Activated CD4-positive, alpha-beta memory T cell treated with anti-CD3 and anti-CD28 coated beads, Interleukin-2, amount 10 ng/mL, durations not matched to agents 7 days and 5 days (primary cell): ENCODE results near the gene SRGAP1. TPM values are rescaled to one million over a fixed set of nuclear protein-coding genes. Genes with fewer than 3 reads are reported as not detected.

Source experiments
- CTCF ChIA-PET: fragments of 350-600 bp; sonication (Branson Sonifier 250); formaldehyde crosslinking; loops from one replicate; lab custom pipeline; 2021; ENCODE audit warnings: antibody characterized with exemption, inconsistent platforms; lab: Charles Lee
- POLR2A ChIA-PET: fragments of 350-600 bp; sonication (Branson Sonifier 250); formaldehyde crosslinking; loops from one replicate; lab custom pipeline; 2021; ENCODE audit warnings: antibody characterized with exemption; lab: Charles Lee
- DNase-seq: peaks from one replicate; pipeline ENCODE4 v3.0.0-alpha.2; 2020
- H3K27ac Mint-ChIP-seq: one replicate; pipeline ENCODE4 v1.8.0; 2021; ENCODE audit warnings: mild to moderate bottlenecking, mixed read lengths
- H3K27me3 Mint-ChIP-seq: one replicate; pipeline ENCODE4 v1.8.0; 2021; ENCODE audit warnings: mixed read lengths
- H3K36me3 Mint-ChIP-seq: one replicate; pipeline ENCODE4 v1.8.0; 2021; ENCODE audit warnings: low read depth, mixed read lengths
- H3K4me1 Mint-ChIP-seq: one replicate; pipeline ENCODE4 v1.8.0; 2021; ENCODE audit warnings: mixed read lengths
- H3K4me3 Mint-ChIP-seq: one replicate; pipeline ENCODE4 v1.8.0; 2021; ENCODE audit warnings: mild to moderate bottlenecking, mixed read lengths
- H3K9me3 Mint-ChIP-seq: one replicate; pipeline ENCODE4 v1.8.0; 2021; ENCODE audit warnings: mixed read lengths
- total RNA-seq, 2 experiments: library from RNA; stranded (reverse); gene quantifications; one replicate each; pipeline ENCODE4 v1.2.3, GENCODE V29; 2021

Gene SRGAP1
- total RNA-seq, 2 experiments from 2014 or later, result not detected

- no peak for DNase-seq
- no peaks in the 10 kb centered on the region for H3K36me3 Mint-ChIP-seq
- H3K4me3 Mint-ChIP-seq, result no peak overlapping the region
- no peaks in the 10 kb centered on the region for H3K4me1 Mint-ChIP-seq
- no peak overlapping the region for H3K27ac Mint-ChIP-seq
- peaks cover 5% of the 10 kb centered on the region for H3K27me3 Mint-ChIP-seq
- ChIA-PET POLR2A (no interaction called here), CTCF (no interaction called here)
- no peaks in the 10 kb centered on the region for H3K9me3 Mint-ChIP-seq
Measured at GRCh38 chr12:63963868-63964267, 119.4 kb downstream of the SRGAP1 start.

- no peaks in the 10 kb centered on the region for H3K9me3 Mint-ChIP-seq
- H3K27ac Mint-ChIP-seq, result no peak overlapping the region
- H3K4me1 Mint-ChIP-seq, result no peaks in the 10 kb centered on the region
- H3K4me3 Mint-ChIP-seq, result no peak overlapping the region
- no peaks in the 10 kb centered on the region for H3K36me3 Mint-ChIP-seq
- CTCF ChIA-PET, result no interaction called here
- peaks cover 5% of the 10 kb centered on the region for H3K27me3 Mint-ChIP-seq
- POLR2A ChIA-PET, result no interaction called here
- no peak for DNase-seq
Measured at GRCh38 chr12:63964301-63964700, 119.8 kb downstream of the SRGAP1 start.

- CTCF ChIA-PET, result no interaction called here
- Mint-ChIP-seq H3K36me3 (no peaks in the 10 kb centered on the region), H3K4me3 (no peak overlapping the region), H3K27ac (no peak overlapping the region), H3K9me3 (no peaks in the 10 kb centered on the region), H3K4me1 (no peaks in the 10 kb centered on the region), H3K27me3 (peaks cover 1% of the 10 kb centered on the region)
- POLR2A ChIA-PET, result no interaction called here
- DNase-seq, result no peak
Measured at GRCh38 chr12:63965936-63966605, 121.6 kb downstream of the SRGAP1 start.

GRCh38 chr12:63966606-63966975 is 122.1 kb downstream of the SRGAP1 start:
- CTCF ChIA-PET, result no interaction called here
- no peaks in the 10 kb centered on the region for H3K9me3 Mint-ChIP-seq
- H3K4me1 Mint-ChIP-seq, result no peaks in the 10 kb centered on the region
- H3K27me3 Mint-ChIP-seq, result no peaks in the 10 kb centered on the region
- no peak overlapping the region for H3K4me3 Mint-ChIP-seq
- no peaks in the 10 kb centered on the region for H3K36me3 Mint-ChIP-seq
- H3K27ac Mint-ChIP-seq, result no peak overlapping the region
- POLR2A ChIA-PET, result no interaction called here
- no peak for DNase-seq

GRCh38 chr12:63967358-63968145 is 123.1 kb downstream of the SRGAP1 start:
- DNase-seq, result no peak
- H3K27ac Mint-ChIP-seq, result no peak overlapping the region
- POLR2A ChIA-PET, result no interaction called here
- no peak overlapping the region for H3K4me3 Mint-ChIP-seq
- H3K9me3 Mint-ChIP-seq, result no peaks in the 10 kb centered on the region
- no peaks in the 10 kb centered on the region for H3K27me3 Mint-ChIP-seq
- no peaks in the 10 kb centered on the region for H3K36me3 Mint-ChIP-seq
- CTCF ChIA-PET, result no interaction called here
- no peaks in the 10 kb centered on the region for H3K4me1 Mint-ChIP-seq

GRCh38 chr12:63968673-63969072 is 124.2 kb downstream of the SRGAP1 start:
- H3K27me3 Mint-ChIP-seq, result no peaks in the 10 kb centered on the region
- H3K36me3 Mint-ChIP-seq, result no peaks in the 10 kb centered on the region
- ChIA-PET POLR2A (no interaction called here), CTCF (no interaction called here)
- no peak for DNase-seq
- H3K9me3 Mint-ChIP-seq, result no peaks in the 10 kb centered on the region
- no peaks in the 10 kb centered on the region for H3K4me1 Mint-ChIP-seq
- no peak overlapping the region for H3K4me3 Mint-ChIP-seq
- H3K27ac Mint-ChIP-seq, result no peak overlapping the region

- Mint-ChIP-seq H3K27ac (no peak overlapping the region), H3K36me3 (no peaks in the 10 kb centered on the region), H3K4me3 (no peak overlapping the region), H3K9me3 (no peaks in the 10 kb centered on the region), H3K4me1 (no peaks in the 10 kb centered on the region), H3K27me3 (no peaks in the 10 kb centered on the region)
- CTCF ChIA-PET, result interaction anchor here (0.6 kb wide), 1 partner anchor 22 kb away, joined by 3 read pairs; no protein-coding TSS in a partner anchor
- POLR2A ChIA-PET, result no interaction called here
- DNase-seq, result no peak
Measured at GRCh38 chr12:63976902-63977395, 132.4 kb downstream of the SRGAP1 start.

GRCh38 chr12:63977441-63977840 is 132.9 kb downstream of the SRGAP1 start:
- CTCF ChIA-PET, result no interaction called here
- Mint-ChIP-seq H3K4me1 (no peaks in the 10 kb centered on the region), H3K27me3 (no peaks in the 10 kb centered on the region), H3K36me3 (no peaks in the 10 kb centered on the region), H3K9me3 (no peaks in the 10 kb centered on the region), H3K4me3 (no peak overlapping the region), H3K27ac (no peak overlapping the region)
- POLR2A ChIA-PET, result no interaction called here
- no peak for DNase-seq

GRCh38 chr12:63978519-63978918 is 134.0 kb downstream of the SRGAP1 start:
- ChIA-PET POLR2A (no interaction called here), CTCF (no interaction called here)
- Mint-ChIP-seq H3K27ac (no peak overlapping the region), H3K27me3 (no peaks in the 10 kb centered on the region), H3K36me3 (no peaks in the 10 kb centered on the region), H3K9me3 (no peaks in the 10 kb centered on the region), H3K4me1 (no peaks in the 10 kb centered on the region), H3K4me3 (no peak overlapping the region)
- DNase-seq, result no peak

- no peaks in the 10 kb centered on the region for H3K9me3 Mint-ChIP-seq
Measured at GRCh38 chr12:63980211-63980610, 135.7 kb downstream of the SRGAP1 start.

GRCh38 chr12:63981343-63981742 is 136.8 kb downstream of the SRGAP1 start:
- CTCF ChIA-PET, result no interaction called here
- no peak overlapping the region for H3K27ac Mint-ChIP-seq
- no peaks in the 10 kb centered on the region for H3K27me3 Mint-ChIP-seq
- H3K4me1 Mint-ChIP-seq, result no peaks in the 10 kb centered on the region
- POLR2A ChIA-PET, result no interaction called here
- DNase-seq, result no peak
- no peak overlapping the region for H3K4me3 Mint-ChIP-seq
- no peaks in the 10 kb centered on the region for H3K9me3 Mint-ChIP-seq
- H3K36me3 Mint-ChIP-seq, result no peaks in the 10 kb centered on the region

More at GRCh38 chr12:63980211-63980610, 135.7 kb downstream of the SRGAP1 start:
- no peak for DNase-seq
- CTCF ChIA-PET, result no interaction called here
- Mint-ChIP-seq H3K36me3 (no peaks in the 10 kb centered on the region), H3K27ac (no peak overlapping the region), H3K4me1 (no peaks in the 10 kb centered on the region), H3K27me3 (no peaks in the 10 kb centered on the region), H3K4me3 (no peak overlapping the region)
- POLR2A ChIA-PET, result no interaction called here

- POLR2A ChIA-PET, result no interaction called here
- CTCF ChIA-PET, result no interaction called here
Measured at GRCh38 chr12:63982604-63983295, 138.2 kb downstream of the SRGAP1 start.

GRCh38 chr12:63985456-63985855 is 141.0 kb downstream of the SRGAP1 start:
- H3K27ac Mint-ChIP-seq, result no peak overlapping the region
- CTCF ChIA-PET, result no interaction called here

More at GRCh38 chr12:63982604-63983295, 138.2 kb downstream of the SRGAP1 start:
- H3K9me3 Mint-ChIP-seq, result no peaks in the 10 kb centered on the region
- no peak overlapping the region for H3K4me3 Mint-ChIP-seq
- no peak overlapping the region for H3K27ac Mint-ChIP-seq
- H3K27me3 Mint-ChIP-seq, result peaks cover 2% of the 10 kb centered on the region
- H3K36me3 Mint-ChIP-seq, result no peaks in the 10 kb centered on the region
- DNase-seq, result no peak
- no peaks in the 10 kb centered on the region for H3K4me1 Mint-ChIP-seq

More at GRCh38 chr12:63985456-63985855, 141.0 kb downstream of the SRGAP1 start:
- DNase-seq, result no peak
- H3K36me3 Mint-ChIP-seq, result no peaks in the 10 kb centered on the region
- peaks cover 2% of the 10 kb centered on the region for H3K27me3 Mint-ChIP-seq
- H3K4me3 Mint-ChIP-seq, result no peak overlapping the region
- POLR2A ChIA-PET, result no interaction called here
- H3K9me3 Mint-ChIP-seq, result no peaks in the 10 kb centered on the region
- no peaks in the 10 kb centered on the region for H3K4me1 Mint-ChIP-seq
